Hematopoietic multipotent progenitor cell treated with erythropoietin and hydrocortisone succinate and interleukin-3 and kit ligand, for 17 days (in vitro differentiated cells): Measurements from ENCODE around the gene KCNF1.

ENCODE experiments used
- DNase-seq: peaks from one replicate; pipeline ENCODE4 v3.0.0-alpha.2; 2015; ENCODE audit warnings: low spot score

The KCNF1 gene

DNA sequence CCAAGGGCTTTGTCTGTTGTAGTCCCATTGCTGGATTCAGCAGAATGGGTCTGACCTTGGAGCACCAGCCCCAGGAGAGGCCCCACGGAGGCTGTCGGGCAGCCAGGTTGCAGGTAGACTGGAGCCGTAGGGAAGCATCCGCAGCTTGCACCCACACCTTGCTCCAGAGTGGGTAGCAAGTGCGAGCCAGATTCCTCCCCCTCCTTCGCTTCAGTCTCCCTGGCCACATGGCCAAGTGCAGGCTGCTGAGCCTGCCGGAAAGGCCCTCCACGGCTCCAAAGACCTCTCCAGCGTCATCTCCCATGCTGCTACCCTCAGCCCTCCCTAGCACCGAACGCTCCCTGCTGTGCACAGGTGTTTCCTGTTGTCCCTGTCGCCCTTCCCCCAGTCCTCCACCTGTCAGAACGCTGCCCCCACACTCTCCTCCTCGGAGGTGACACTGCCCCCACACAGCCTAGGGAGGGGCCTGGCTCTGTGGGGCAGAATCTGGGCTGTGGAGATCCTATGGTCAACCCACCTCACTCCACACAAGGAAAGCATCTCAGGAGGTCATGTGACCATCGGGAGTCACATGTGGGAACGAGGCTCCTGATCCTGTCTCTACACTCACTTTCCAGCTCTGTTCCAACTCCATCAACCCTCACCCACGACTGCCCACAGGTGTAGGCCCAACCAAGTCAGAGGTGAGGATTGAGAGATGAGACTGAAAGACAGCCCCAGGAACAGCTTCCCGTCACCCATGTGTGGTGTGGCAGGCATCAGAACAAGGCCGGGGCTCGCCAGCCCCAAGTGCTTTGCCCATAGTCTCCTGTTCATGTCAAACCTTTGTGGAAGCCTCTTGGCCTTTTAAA lies 8.3 kb downstream of the KCNF1 start:
- DNase-seq: no peak

DNA sequence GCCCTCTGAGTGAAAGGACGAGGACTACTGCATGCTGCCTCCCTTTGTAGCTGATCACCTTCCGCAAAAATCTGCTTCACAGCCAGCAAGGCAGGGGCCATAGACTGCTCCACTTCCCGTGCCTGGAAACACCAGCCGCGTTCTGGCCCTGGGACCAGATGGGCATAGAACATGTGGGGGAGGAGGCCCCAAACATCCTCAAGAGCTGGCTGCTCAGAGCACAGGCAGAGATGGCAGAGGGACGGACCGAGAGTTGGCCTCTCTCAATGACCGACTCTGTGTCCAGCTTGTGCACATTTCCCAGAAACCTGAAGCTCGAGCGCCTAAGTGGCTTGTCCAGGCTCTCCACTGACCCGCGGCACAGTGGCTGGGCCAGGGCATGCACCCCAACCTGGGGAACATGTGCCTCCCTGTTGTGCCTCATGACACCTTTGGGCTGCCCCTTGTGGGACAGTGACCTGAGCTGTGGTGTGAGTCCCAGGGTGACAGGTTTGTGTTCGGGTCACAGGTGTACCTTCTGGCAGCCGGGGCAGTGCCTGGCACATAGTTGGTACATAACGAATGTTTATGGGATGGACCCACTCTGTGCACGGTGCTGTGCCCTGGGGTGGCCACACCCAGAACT lies 9.1 kb downstream of the KCNF1 start:
- DNase-seq: no peak

DNA sequence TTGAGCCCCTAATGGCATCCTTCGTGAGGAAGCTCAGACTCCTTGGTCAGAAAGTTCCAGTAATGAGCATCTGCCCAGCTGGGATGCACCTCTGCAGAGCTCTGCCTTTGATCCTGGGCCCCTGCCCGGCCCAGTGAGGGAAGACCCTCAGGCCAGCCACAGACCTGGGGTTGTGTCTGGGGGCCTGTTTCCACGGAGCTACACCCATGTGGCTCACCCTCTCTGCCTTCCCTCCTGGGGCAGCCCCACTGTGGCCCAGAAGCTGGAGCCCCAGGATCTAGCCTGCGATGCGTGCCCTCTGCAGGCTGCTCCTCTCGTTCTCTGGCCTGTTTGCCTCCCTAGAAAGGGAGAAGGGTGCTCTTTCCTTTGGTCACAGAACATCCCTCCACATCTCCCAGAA lies 9.8 kb downstream of the KCNF1 start:
- DNase-seq: no peak

DNA sequence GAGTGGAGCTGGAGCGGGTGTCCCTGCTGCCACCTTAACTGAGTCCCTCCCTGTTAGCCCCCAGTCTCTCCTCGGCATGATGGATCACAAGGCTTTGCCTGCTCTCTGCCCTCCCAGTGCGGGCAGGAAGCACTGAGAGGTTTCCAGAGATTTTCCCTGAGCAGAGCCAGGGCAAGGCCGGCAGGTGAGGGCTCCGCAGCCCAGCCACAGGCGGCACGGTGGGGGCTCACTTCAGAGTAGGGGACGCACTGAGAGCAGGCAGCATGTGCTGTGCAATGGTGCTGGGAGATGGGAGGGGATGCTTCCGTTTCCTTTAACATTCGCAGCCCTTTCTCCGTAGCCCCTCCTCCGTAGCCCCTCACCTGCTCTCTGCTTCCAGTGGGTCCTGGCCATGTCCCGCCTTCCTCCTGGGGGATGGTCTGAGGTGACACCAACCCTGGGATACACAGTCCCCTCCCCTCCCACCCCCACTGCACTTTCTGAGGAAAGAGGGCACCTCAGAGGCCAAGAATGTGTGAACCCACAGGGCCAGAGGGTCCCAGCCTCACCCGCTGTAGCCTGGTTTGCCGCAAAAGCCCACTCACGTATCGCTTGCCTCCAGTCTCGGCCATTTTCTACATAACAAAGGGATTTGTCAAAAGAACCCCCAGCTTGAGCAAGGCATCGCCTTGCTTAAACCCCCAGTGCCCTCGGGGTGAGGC lies 10.7 kb downstream of the KCNF1 start:
- no peak for DNase-seq

DNA sequence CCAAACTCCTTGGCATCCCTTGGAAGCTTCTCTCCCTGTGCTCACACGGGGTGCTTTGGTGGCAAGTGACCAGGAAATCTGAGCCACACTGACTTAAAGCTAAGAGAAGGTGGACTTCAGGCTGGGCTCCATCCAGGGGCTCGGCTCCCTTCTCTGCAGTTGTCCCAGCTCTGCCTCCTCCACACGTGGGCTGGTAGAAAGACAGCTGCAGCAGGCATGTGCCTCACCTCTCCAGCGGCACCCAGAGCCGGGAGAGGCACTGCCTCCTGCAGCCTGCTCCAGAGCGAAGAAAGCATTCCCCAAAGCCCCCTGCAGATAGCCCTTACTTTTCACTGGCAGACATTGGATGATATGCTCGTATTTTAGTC lies 11.3 kb downstream of the KCNF1 start:
- no peak for DNase-seq

DNA sequence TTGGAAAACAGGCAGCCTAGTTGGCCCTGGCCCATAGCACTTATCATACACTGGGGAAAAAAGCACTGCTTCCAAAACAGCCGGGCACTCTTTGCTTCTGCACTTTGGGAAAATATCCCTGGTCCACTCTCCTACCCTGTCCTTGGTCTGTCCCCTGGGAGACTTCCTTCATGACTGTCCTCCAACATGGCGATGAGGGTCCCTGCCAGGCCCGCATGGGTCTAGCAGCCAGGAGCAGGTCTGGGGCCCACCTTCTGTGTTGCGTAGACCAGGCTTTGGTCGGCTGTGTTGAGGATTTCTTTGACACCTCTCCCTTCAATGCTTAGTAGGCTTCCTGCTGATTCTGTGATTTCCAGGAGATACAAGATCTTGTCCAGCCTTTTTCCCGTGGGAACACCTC lies 12.2 kb downstream of the KCNF1 start:
- DNase-seq: no peak

DNA sequence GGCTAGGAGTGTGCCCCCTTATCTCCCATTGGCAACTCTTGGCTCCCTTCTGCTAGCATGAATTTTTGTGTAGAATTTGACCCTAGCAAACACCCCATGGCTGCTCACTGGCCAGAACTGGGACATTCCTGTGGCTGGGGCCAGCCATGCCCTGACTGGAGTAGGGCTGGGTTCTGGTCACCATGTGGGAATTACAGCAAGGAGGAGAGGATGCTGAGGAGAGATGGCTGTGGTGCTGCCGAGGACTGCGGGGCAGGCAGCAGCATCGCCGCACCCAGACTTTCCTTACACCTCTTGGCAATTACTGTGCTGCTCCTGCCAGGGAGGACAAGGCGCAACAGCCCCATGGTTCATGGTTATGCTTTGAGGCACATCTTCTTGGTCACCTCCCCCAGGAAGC lies 12.7 kb downstream of the KCNF1 start:
- no peak for DNase-seq

DNA sequence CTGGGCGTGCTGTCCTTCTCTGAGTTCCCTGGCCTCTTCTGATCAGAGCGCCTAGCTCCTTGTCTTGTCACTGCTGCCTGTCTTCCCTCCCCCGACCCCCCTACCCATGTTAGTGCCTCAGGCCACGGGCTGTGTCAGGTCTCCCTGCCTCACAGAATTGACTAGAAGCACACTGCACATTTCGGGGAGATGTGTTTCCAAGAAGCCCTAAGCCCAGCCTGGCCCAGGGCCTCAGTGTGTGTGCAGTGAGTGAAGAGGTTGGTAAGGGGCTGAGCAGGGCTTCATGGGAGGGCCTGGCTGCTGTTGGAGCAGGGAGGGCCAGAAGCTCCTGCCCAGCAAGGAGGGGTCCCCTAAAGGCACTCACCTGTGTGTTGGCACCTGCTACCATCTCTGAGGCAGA lies 13.1 kb downstream of the KCNF1 start:
- DNase-seq: no peak

DNA sequence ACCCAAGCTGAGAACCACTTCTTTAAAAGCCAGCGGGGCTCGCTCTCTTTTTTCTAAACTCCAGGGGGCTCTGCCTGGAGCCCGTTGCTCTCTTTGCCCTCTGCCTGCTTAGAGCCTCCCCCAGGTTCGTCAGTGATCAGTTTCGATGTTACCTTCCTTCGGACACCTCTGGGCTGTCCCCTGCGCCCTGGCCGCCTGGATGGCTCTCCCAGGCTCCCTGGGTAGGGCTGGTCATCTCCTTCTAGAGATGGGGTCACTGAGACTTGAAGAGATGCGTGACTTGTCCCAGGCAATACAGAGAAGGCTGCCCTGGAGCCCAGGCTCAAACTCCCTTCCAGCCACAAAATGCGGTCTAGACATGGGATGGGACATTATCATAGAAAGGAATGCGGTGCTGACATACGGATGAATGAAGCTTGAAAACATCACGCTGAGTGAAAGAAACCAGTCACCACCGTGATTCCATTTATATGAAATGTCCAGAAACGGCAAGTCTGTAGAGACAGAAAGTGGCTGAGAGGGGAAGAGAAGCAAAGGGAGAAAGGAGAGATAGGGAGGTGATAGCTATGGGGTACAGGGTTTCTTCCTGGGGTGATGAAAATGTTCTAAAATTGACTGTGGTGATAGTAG lies 14.6 kb downstream of the KCNF1 start:
- DNase-seq: no peak

DNA sequence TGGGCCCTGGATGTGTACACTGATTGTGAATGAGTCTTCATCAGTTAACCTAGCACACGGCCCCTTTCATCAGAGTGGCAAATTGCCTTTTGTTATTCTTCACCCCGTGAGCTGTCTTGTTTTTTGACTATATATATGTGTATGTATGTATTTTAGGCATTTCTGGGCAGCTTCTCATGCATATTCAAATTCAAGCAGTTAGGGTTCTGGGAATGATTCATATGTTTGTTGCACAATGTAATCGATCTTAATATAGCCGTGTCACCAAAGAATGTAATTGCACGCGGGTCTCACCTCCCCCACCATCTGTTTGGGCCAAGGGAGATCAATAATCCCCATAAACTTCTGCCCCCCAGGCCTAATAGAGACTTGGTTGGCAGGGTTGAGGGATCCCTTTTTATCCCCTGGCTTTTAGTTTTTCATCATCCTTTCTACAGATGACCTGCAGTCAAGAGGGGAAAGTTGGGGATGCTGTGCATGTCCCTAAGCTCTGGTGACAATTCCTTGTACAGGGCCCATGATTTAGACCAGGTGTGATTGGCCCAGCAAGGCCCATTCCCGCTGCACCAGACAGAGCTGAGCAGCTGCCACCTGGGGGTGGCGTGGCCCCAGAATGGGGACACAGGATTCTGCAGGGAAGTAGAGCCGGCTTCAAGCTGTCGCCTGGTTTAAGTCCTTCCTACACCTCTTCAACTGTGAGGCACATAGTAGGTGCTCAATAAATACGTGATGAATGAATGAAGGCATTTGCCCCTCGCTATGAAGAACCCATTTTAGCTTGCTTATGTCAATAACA lies 19.2 kb downstream of the KCNF1 start:
- no peak for DNase-seq

DNA sequence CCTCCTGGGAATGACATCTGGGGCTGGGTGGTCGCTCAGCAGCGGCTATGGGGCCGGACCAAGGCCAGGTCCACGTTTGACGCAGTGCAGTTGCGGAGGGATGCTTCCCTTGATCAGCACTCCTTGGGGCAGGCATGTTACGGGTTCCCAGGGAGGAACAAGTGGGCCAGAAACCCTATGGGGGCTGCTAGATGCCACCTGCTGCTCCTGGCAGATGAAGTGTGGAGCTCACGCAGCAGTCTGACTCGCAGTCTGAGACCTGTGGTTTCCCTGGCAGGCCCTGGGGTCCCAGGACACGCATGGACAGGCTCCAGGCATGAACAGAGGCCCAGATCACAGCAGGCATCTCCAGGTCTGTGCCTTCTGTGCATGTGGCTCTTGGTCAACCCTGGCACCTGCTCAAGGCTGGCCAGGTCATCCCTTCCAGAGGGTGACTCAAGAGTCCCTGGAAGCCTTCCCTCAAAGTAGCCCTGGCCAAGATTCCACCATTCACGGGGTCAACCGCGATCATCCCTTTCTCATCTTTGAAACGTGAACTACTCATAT lies 20.0 kb downstream of the KCNF1 start:
- no peak for DNase-seq

DNA sequence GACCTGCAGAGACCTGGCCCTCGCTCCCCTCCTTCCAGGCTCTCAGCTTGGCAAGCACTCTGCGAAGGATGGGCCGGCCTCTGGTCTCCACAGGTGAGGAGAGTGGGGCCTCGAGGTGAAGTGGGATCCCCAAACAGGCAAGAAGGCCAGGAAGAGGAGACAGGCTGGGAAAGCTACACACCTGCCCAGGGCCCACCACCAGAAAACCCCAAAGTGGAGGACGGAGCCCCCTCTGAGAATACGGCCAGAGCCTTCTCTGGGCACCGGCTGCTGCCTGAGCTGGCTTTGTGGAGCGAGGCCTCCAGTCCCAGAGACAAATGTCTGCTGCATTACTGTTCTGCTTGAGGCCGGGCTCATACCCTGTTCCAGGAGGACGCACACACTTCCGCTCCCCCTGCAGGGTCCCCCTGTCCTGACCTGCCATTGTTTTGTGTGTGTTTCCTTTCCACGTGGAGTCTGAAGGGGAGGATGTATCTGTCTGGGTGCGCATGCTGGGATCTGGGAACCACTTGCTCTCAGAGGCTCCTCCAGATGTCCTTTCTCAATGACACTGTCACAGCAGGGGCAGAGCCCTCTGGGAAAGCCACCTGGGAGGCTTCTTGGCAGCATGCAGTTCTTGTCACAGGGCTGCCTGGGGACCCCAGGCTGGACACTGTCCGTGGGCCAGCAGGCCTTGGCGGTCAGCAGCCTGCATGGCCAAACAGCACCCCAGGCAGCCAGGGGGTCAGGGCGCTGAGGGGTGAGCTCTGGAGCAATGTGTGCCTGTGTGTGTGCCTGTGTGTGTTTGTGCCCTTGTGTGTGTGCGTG lies 20.8 kb downstream of the KCNF1 start:
- DNase-seq: no peak

DNA sequence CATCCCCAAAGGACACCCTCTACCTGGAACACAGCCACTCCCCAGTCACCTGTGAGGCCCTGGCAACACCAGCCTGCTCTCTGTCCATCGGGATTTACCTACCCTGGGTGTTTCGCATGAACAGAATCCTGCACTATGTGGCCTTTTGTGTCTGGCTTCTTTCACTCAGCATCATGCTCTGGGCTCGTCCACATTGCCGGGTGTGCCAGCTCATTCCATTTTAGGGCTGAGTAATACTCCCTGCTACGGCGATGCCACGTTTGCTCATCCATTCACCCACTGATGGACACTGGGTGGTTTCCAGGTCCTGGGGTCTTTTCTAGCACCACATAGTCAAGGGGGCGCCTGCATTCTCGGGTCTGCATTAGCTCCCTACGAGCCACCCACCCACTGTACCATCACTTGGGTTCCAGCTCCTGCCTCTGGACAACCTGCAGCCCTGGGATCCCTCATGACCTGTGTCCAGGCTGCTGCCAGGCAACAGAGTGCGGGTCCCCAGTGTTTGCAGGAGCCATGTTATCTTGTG lies 22.0 kb downstream of the KCNF1 start:
- no peak for DNase-seq

DNA sequence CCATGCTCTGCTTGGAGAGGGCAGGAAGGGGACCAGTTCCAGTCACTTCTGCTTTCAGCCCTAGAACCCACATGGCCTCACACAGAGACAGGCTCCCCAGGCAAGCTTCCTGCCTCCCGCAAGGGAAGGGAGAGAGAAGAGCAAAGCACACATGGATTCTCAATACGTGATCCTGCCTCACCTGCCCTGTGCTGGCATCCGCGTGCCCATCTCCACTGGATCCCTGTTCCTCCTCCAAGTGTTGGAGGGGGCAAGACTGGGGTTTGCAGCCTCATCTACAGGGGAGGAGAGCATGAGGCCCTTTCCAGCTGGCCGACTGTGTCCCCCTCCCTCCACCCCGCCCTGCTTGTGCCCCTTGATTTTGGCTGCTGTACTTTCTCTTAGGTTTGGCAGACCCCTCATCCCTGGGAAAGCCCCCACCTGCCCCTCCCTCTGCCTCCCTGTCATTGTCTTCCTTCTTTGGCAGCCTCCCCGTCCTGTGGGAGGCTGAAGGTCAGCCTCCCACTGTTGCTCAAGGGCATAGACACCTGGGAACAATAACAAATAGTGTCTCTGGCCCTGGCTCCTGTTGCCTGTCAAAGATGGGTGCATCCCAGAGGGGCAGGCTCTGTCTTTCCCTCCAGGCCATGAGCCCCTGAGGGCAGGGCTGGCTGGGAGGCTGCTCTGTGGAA lies 22.7 kb downstream of the KCNF1 start:
- no peak for DNase-seq

DNA sequence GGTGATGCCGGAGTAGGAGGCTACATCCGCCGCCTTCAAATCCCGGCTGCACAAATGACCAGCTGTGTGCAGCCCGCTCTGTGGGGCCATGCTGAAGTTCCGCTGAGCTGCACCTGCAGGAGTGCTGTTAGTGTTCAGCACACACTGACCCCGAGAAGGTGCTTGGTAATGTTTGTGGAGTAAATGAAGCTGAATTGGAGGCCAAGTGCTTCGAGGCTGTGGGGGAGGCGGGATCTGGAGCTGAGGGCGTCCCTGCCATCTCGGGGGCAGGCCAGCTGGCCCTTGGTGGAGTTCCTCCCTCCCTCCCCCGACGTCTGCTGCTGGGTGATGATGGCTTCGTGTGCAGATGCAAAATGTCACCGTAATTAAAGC lies 23.2 kb downstream of the KCNF1 start:
- DNase-seq: no peak

DNA sequence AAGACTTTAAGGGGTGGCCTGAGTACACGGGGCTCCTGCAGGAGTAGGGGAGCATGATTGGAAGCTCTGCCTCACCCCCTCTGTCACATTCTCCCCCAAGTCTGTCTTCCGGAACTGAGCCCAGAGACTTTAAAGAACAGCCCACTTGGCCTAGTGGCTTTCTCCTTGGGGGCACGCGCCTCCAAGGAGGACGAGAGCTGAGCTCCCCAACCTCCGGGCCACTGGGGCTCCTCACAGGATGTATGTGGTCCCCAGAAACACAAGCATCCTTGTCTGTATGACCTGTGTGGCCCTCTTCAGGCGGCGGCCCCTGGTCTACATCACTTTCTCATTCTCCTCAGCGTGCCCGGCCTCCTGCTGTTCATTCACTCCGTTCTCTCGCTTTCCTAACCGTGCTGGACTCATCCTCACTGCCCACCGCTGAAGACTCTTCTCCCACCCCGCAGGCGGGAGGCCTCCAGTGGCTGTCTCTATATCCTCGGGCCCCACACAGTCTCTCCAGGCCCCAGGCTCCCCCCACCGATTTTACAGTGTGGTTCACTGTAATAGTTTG lies 23.7 kb downstream of the KCNF1 start:
- DNase-seq: no peak

DNA sequence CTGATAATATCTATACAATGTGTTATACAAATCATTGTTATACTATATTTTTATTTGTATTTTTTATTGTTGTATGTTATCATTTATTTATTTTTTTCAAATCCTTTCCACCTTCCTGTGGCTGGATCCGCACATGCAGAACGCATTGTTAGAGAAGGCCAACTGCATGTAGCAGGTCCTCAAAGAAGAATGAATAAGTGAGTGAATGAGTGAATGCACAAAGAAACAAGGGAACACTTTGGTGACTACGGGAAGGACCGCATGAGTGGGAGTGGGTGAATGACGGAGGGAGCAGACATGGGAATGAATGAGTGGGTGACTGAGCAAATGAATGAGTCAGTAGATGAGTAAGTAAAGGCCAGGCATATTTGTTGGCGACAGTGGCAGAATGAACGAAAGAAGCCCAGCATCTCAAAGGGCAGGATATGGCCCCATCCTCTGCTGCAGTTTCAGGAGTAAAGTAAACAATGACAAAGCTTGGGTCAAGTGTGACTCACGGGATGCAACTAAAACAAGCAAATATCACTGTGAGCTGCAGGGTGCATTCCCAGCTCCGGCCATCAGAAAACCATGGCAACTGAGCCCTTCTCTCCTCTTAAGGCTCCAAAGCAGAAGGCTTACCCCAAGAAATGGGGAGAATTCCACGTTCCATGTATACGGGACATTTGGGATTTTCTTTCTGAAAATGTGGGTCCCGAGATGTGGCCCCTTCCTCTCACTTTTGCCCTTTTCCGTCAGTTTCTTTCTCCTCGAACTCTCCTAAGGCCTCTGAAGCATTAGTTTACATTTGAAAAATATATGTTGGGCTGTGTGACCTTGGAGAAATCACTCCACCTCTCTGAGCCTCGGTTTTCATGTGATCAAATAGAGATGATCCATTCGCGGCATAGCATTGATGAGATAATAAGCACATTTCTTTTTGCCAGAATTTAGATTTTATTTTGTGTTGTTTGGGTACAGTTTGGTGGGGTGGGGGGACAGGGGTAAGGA lies 24.5 kb downstream of the KCNF1 start:
- no peak for DNase-seq

DNA sequence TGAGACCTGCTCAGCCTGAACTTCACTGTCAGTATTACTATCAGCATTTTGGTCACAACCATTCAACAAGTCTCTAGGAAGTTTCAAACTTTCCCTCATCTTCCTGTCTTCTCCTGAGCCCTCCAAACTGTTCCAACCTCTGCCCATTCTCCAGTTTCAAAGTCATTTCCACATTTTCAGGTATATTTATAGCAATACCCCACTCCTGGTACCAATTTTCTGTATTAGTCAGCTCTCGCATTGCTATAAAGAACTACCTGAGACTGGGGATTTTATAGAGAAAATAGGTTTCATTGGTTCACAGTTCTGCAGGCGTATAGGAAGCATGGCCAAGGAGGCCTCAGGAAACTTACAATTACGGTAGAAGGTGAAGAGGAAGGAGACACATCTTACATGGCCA lies 27.3 kb downstream of the KCNF1 start:
- no peak for DNase-seq

DNA sequence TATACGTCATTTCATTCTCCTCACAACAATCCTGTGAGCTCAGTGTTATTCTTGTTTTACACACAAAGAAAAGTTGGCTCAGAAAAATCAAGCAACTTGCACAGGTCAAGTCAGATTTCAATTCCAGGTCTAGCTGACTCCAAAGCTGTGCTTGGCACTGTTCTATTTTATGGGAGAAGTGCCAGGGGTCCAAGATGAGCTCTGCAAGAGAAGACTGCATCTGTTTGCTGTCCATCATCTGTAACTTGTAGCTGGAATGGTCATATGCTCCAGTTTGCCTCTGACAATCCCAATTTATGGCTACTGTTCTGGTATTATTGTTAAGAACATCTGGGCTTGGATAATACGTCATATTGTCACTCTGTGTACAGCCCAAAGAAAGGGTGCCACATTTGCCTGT lies 28.9 kb downstream of the KCNF1 start:
- no peak for DNase-seq
